Measurements from ENCODE around the gene TXNDC16.
A peak's percentile ranks its signal among the peaks of the same experiment; 100 is the strongest.
"Not testable (repeated sequence)": the region's sequence is repeated elsewhere in the genome, so short reads cannot be mapped to it uniquely, and the experiment has no call there.

The TXNDC16 gene

DNA sequence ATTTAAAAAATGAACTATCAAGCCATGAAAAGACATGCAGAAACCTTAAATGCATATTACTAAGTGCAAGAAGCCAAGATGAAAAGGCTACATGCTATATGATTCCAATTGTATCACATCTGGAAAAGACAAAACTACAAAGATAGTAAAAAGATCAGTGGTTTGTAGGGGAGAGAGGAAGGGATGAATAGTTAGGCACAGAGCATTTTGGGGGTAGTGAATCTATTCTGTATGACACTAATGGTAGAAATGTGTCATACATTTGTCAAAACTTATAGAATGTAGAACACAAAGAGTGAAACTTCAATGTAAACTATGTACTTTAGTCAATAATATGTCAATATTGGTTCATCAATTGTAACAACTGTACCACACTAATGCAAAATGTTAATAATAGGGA is 20.8 kb downstream of the TXNDC16 start:
- no peak for DNase-seq

DNA sequence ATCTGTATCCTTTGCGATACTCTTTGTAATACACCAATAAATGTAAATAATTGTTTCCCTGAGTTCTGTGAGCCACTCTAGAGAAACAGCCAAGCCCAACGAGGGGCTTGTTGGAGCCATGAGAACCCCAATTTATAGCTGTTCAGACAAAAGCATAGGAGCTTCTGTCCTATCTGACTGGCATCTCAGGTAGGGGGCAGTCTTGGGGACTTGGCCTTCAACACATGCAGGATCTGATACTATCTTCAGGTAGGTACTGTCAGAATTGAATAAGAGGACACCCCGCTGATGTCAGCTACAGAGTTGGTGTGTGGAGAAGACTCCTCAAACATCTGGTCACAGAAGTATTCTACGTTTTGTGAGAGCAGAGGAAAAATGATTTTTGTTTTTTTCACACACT is 25.3 kb downstream of the TXNDC16 start:
- DNase-seq, result no peak

GRCh38 chr14:52522581-52523345 is 29.5 kb downstream of the TXNDC16 start:
- DNase-seq, result no peak

DNA sequence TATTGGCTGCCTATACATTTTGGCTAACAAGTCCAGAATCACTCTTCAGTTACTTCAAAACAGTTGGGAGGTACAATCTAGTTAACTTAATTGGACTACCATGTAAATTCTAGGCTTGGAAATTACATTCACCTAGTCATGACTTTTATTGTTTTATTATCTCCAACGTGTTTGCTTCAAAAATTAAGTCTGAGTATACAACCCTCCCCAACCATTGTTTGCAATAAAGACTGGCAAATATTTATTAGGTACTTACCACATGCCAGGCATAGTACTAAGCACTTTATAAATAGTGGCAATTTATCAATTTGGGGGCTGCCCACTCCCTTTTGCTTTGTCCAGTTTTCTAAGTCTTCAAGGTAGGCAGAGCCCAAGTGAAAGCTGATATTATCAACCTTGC is 30.3 kb downstream of the TXNDC16 start:
- no peak for DNase-seq

- DNase-seq, result no peak
These were observed 38.1 kb downstream of the TXNDC16 start for GRCh38 chr14:52514046-52514811.

DNA sequence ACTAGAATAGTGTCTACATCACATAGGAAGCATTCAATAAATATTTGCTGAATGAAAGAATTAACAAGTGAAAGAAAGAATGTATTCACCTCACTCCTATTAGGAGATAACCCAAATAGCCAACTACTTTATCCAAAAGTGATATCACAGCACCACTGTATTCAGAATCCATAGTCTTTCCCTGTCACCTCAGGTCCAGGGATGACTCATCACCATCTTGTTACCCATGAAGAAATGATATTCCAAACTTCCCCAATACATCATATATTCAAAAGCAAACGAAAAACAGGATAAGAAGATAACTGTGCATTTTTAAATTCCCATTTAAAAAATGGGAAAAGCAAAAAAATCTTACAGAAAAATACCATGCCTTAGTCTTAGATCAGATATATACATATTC is 39.1 kb downstream of the TXNDC16 start:
- no peak for DNase-seq

DNA sequence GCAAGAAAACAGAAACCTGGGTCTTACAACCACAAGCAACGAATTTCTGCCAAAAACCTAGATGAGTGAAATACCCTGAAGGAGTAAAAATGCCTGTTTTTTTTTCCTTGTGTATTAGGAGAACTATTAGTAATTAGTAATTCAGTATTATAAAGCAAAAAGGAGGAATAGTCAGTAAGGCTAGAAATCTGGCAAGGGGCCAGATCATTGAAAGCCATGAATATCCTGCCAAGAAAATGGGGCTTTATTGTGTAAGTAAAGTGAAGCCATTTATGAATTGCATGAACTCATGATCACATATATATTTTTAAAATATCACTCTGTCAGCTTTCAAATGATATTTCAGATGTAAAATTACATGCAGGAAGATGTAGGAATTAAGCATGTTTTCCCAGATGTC is 57.9 kb downstream of the TXNDC16 start:
- no peak for DNase-seq

GRCh38 chr14:52485350-52485960 is 66.8 kb downstream of the TXNDC16 start:
- DNase-seq, result no peak

DNA sequence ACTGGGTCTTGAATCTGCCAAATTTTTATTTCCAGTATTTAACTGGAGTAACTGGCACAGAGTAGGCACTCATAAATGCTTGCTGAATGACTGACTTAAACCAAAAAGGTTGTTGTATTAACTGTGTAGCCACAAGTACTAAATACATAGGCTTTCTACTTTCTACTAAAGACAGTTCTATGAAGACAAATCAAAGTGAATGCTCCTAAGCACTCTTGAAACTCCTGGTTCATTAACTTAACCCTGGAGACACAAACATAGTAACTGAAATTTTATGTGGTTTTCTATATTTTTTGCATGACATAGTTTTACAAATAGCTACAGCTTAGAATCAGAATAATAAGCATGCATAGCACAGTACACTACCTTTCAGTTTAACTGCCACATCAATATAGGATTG is 70.4 kb downstream of the TXNDC16 start:
- DNase-seq, result no peak

GRCh38 chr14:52473557-52473956 is 78.7 kb downstream of the TXNDC16 start:
- peak; percentile 47 for DNase-seq

GRCh38 chr14:52472728-52473127 is 79.6 kb downstream of the TXNDC16 start:
- no peak for DNase-seq

DNA sequence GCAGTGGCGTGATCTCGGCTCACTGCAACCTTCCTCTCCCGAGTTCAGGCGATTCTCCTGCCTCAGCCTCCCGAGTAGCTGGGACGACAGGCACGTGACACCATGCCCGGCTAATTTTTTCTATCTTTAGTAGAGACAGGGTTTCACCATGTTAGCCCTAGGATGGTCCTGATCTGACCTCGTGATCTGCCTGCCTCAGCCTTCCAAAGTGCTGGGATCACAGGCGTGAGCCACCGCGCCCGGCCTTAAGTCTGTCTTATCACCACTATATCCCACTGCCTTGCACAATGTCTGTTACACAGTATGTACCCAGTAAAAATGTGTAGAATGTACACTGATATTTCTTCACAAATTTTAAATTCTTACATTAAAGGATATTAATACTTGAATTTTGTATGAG is 80.1 kb downstream of the TXNDC16 start:
- not testable (repeated sequence) for DNase-seq

DNA sequence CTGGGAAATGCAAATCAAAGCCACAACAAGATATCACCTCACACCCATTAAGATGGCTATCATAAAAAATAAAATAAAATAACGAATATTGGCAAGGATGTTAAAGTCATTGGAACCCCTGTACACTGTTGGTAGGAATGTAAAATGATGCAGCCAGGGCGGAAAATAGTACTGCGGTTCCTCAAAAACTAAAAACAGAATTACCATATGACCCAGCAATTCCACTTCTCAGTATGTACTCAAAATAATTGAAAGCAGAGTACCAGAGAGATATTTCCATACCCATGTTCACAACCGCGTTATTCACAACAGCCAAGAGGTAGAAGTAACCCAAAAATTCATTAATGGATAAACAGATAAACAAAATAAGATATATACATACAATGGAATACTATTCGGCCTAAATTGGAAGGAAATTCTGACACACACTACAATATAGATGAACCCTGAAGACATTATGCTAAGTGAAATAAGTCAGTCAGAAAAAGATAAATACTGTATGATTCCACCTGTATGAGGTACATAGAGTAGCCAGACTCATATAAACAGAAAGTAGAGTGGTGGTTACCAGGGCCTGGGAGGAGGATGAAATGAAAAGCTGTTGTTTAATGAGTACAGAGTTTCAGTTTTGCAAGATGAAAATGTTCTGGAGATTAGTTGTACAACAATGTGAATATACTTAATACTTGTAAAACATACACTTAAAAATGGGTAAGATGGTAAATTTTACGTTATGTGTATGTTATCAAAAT is 84.6 kb downstream of the TXNDC16 start:
- no peak for DNase-seq

- no peak for DNase-seq
These were observed 88.1 kb downstream of the TXNDC16 start for GRCh38 chr14:52464175-52464574.

- no peak for DNase-seq
These were observed 88.9 kb downstream of the TXNDC16 start for GRCh38 chr14:52463375-52463774.

DNA sequence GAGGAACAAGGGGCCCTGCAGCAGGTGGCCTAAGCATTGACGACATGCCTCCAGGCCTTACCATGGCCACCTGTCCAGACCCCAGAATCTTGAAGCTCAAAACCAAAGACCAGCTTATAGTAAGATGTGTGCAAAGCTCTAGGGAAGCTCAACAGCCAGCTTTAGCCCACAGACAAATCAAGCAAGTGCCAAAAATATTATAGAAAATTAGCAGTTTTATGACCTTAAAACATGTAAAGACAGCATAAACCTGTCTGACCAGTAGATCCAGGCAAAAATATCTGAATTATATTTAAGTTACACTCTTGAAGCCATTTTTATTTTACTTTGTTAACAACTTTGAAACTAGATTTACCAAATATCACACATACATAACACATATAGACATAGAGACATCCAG is 90.6 kb downstream of the TXNDC16 start:
- no peak for DNase-seq

GRCh38 chr14:52458721-52459085 is 93.6 kb downstream of the TXNDC16 start:
- DNase-seq, result peak; percentile 22

- DNase-seq, result no peak
These were observed 94.9 kb downstream of the TXNDC16 start for GRCh38 chr14:52457411-52457810.

GRCh38 chr14:52455291-52456088 is 96.8 kb downstream of the TXNDC16 start:
- DNase-seq, result peak; percentile 57

DNA sequence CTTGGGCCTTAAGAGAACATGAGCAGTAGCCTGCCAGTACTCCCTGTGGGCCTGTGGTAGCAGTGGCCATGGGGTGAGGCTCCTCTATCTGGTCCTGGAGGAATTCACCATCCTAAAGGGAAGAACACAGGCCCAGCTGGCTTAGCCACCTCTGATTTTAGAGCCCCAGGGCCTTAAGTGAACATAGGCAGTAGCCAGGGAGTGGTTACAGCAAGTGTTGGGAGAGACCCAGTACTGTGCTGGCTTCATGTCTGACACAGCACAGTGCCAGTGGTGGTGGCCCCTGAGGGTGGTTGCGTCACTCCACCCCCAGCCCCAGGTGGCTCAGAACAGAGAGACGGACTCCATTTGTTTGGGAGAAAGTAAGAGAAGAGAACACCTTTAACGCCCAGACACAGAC is 105.1 kb downstream of the TXNDC16 start:
- DNase-seq, result no peak

GRCh38 chr14:52446355-52446754 is 106.0 kb downstream of the TXNDC16 start:
- no peak for DNase-seq

DNA sequence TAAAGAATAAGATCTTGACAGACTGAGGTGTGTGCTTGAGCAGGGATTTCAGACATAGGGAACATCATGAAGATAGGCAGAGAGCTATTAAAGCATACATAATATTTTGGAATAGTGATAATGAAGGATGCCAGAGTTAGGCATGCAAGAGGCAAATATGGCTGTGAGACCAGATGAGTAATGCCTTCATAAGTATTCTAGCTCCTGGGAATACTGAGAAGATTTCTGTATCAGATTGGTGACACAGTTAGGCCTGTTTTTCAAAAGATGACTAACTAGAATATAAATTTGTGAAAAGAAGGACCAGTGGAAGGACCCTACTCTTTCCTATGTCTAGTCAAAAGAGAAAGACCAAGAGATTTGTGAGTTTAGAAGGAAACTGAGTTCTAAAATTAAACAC is 108.8 kb downstream of the TXNDC16 start:
- peak; percentile 15 for DNase-seq
